Adipocyte (in vitro differentiated cells): Measurements from ENCODE around the gene CHST15.

Source experiments
- DNase-seq: peaks from one replicate; pipeline ENCODE4 v3.0.0-alpha.2; 2015; ENCODE audit warnings: low read depth
- H3K27me3 ChIP-seq: replicated peaks from 2 replicates; pipeline ENCODE4 v1.7.0; 2013; ENCODE audit warnings: mild to moderate bottlenecking, low read length, moderate library complexity; ENCODE audit not compliant: control insufficient read depth, insufficient read depth
- H3K36me3 ChIP-seq: 2 replicates; pipeline ENCODE4 v1.7.0; 2013; ENCODE audit warnings: low read length, mild to moderate bottlenecking, moderate library complexity; ENCODE audit not compliant: control insufficient read depth, insufficient read depth, severe bottlenecking
- H3K4me1 ChIP-seq: 2 replicates; pipeline ENCODE4 v1.7.0; 2013; ENCODE audit warnings: mild to moderate bottlenecking, low read length, moderate library complexity; ENCODE audit not compliant: control insufficient read depth, insufficient read depth
- H3K4me3 ChIP-seq: 2 replicates; pipeline ENCODE4 v1.7.0; 2013; ENCODE audit warnings: mild to moderate bottlenecking, low read length, moderate library complexity
- H3K9ac ChIP-seq: 2 replicates; pipeline ENCODE4 v1.7.0; 2013; ENCODE audit warnings: mild to moderate bottlenecking, low read length, moderate library complexity
- H3K9me3 ChIP-seq: 2 replicates; pipeline ENCODE4 v1.7.0; 2013; ENCODE audit warnings: mild to moderate bottlenecking, low read length, moderate library complexity; ENCODE audit not compliant: control insufficient read depth

CHST15 gene

GRCh38 chr10:124010563-124011131, 82.8 kb downstream of the CHST15 start:
- Histone ChIP-seq H3K36me3 (peaks cover 10% of the 10 kb centered on the region), H3K9ac (no peak overlapping the region), H3K4me3 (no peak overlapping the region), H3K9me3 (peaks cover 6% of the 10 kb centered on the region), H3K27me3 (peaks cover under 1% of the 10 kb centered on the region), H3K4me1 (peaks cover 7% of the 10 kb centered on the region)
- peak; percentile 36 for DNase-seq

- no peak for DNase-seq
- H3K9ac ChIP-seq: no peak overlapping the region
- H3K4me3 ChIP-seq: no peak overlapping the region
- H3K9me3 ChIP-seq: peaks cover 6% of the 10 kb centered on the region
- H3K27me3 ChIP-seq: peaks cover 4% of the 10 kb centered on the region
- peaks cover 10% of the 10 kb centered on the region for H3K36me3 ChIP-seq
- H3K4me1 ChIP-seq: peaks cover 9% of the 10 kb centered on the region
These were observed 83.4 kb downstream of the CHST15 start for GRCh38 chr10:124010024-124010423.

- DNase-seq: no peak
- H3K27me3 ChIP-seq: peaks cover 4% of the 10 kb centered on the region
- H3K9me3 ChIP-seq: peaks cover 6% of the 10 kb centered on the region
- no peak overlapping the region for H3K9ac ChIP-seq
- peaks cover 10% of the 10 kb centered on the region for H3K36me3 ChIP-seq
- peaks cover 9% of the 10 kb centered on the region for H3K4me1 ChIP-seq
- H3K4me3 ChIP-seq: no peak overlapping the region
These were observed 84.0 kb downstream of the CHST15 start for GRCh38 chr10:124009231-124010015.

GRCh38 chr10:124008681-124009080, 84.7 kb downstream of the CHST15 start:
- Histone ChIP-seq H3K36me3 (peaks cover 10% of the 10 kb centered on the region), H3K9me3 (peaks cover 4% of the 10 kb centered on the region), H3K27me3 (peaks cover 4% of the 10 kb centered on the region), H3K4me1 (peaks cover 9% of the 10 kb centered on the region), H3K4me3 (no peak overlapping the region), H3K9ac (no peak overlapping the region)
- DNase-seq: no peak

GRCh38 chr10:124008187-124008586, 85.2 kb downstream of the CHST15 start:
- DNase-seq: no peak
- H3K36me3 ChIP-seq: peaks cover 10% of the 10 kb centered on the region
- H3K27me3 ChIP-seq: peaks cover 4% of the 10 kb centered on the region
- H3K9me3 ChIP-seq: no peaks in the 10 kb centered on the region
- no peak overlapping the region for H3K9ac ChIP-seq
- peaks cover 9% of the 10 kb centered on the region for H3K4me1 ChIP-seq
- no peak overlapping the region for H3K4me3 ChIP-seq

GRCh38 chr10:124007773-124008145, 85.6 kb downstream of the CHST15 start:
- peaks cover 10% of the 10 kb centered on the region for H3K36me3 ChIP-seq
- peaks cover 4% of the 10 kb centered on the region for H3K27me3 ChIP-seq
- peaks cover 9% of the 10 kb centered on the region for H3K4me1 ChIP-seq
- no peak for DNase-seq
- H3K4me3 ChIP-seq: no peak overlapping the region
- H3K9me3 ChIP-seq: no peaks in the 10 kb centered on the region
- no peak overlapping the region for H3K9ac ChIP-seq

- peaks cover 4% of the 10 kb centered on the region for H3K27me3 ChIP-seq
- H3K36me3 ChIP-seq: peaks cover 10% of the 10 kb centered on the region
- H3K4me1 ChIP-seq: peaks cover 9% of the 10 kb centered on the region
- no peak overlapping the region for H3K9ac ChIP-seq
- DNase-seq: no peak
- H3K4me3 ChIP-seq: no peak overlapping the region
- H3K9me3 ChIP-seq: no peaks in the 10 kb centered on the region
These were observed 86.2 kb downstream of the CHST15 start for GRCh38 chr10:124007102-124007772.

GRCh38 chr10:124006526-124006925, 86.9 kb downstream of the CHST15 start:
- Histone ChIP-seq H3K9me3 (no peaks in the 10 kb centered on the region), H3K4me3 (no peak overlapping the region), H3K27me3 (peaks cover 4% of the 10 kb centered on the region)

GRCh38 chr10:124005991-124006392, 87.4 kb downstream of the CHST15 start:
- Histone ChIP-seq H3K4me3 (no peak overlapping the region), H3K27me3 (peaks cover 4% of the 10 kb centered on the region), H3K9me3 (no peaks in the 10 kb centered on the region), H3K4me1 (peaks cover 12% of the 10 kb centered on the region), H3K36me3 (peaks cover 10% of the 10 kb centered on the region), H3K9ac (no peak overlapping the region)
- DNase-seq: no peak

More at GRCh38 chr10:124006526-124006925, 86.9 kb downstream of the CHST15 start:
- Histone ChIP-seq H3K4me1 (peaks cover 9% of the 10 kb centered on the region), H3K9ac (no peak overlapping the region), H3K36me3 (peaks cover 10% of the 10 kb centered on the region)
- DNase-seq: no peak

- no peak for DNase-seq
- Histone ChIP-seq H3K36me3 (peaks cover 10% of the 10 kb centered on the region), H3K4me3 (no peak overlapping the region), H3K4me1 (peaks cover 18% of the 10 kb centered on the region), H3K27me3 (peaks cover 4% of the 10 kb centered on the region), H3K9ac (no peak overlapping the region), H3K9me3 (no peaks in the 10 kb centered on the region)
These were observed 88.3 kb downstream of the CHST15 start for GRCh38 chr10:124005091-124005490.

GRCh38 chr10:124004663-124005004, 88.8 kb downstream of the CHST15 start:
- Histone ChIP-seq H3K9ac (no peak overlapping the region), H3K4me3 (no peak overlapping the region), H3K27me3 (peaks cover 4% of the 10 kb centered on the region), H3K36me3 (peaks cover 7% of the 10 kb centered on the region), H3K9me3 (no peaks in the 10 kb centered on the region), H3K4me1 (peaks cover 18% of the 10 kb centered on the region)
- no peak for DNase-seq
